Choroid plexus epithelial cell (primary cell): ENCODE measurements around the gene SLC27A3.
"Not testable (repeated sequence)": the region's sequence is repeated elsewhere in the genome, so short reads cannot be mapped to it uniquely, and the experiment has no call there.

Experiments
- DNase-seq: peaks from one replicate; pipeline ENCODE4 v3.0.0-alpha.2; 2010; ENCODE audit warnings: low read depth
- H3K4me3 ChIP-seq: 2 replicates; pipeline ENCODE4 v1.5.1; 2011; ENCODE audit warnings: low read depth, mild to moderate bottlenecking, control low read depth, low read length, moderate library complexity
- CTCF ChIP-seq: conservative IDR thresholded peaks from 2 replicates; pipeline ENCODE4 v1.5.1; 2011; ENCODE audit warnings: low read depth, mild to moderate bottlenecking, control low read depth, inconsistent platforms, low read length, moderate library complexity

The SLC27A3 gene

DNA sequence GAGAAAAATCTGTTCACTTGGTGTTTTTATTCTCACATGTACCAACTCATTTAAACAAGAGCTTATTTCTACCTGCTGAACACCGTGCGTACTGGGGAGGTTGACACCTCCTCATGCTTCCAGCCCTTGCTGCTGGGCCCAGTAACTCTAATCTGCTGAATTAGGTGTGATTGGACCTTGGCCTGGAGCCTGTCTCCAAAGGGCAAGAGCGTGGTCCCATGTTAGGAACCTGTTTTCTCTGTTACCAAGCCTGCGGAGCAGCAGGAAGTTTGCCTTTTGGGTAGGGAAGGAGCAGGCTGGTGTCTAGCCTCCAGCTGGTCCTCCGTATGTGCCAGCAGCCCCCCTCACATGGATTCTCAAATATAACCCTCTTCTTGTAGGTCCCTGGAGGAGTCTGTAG lies 10.9 kb upstream of the SLC27A3 start:
- no peak for DNase-seq
- no peak for TF ChIP-seq CTCF
- no peak overlapping the region for H3K4me3 ChIP-seq

GRCh38 chr1:153766663-153767062 lies 8.5 kb upstream of the SLC27A3 start:
- DNase-seq, H3K4me3 ChIP-seq: not testable (repeated sequence)

GRCh38 chr1:153767519-153767918 lies 7.7 kb upstream of the SLC27A3 start:
- H3K4me3 ChIP-seq, result no peak overlapping the region
- no peak for TF ChIP-seq CTCF
- no peak for DNase-seq

GRCh38 chr1:153768316-153769181 lies 6.7 kb upstream of the SLC27A3 start:
- no peak for DNase-seq
- H3K4me3 ChIP-seq, result no peak overlapping the region
- TF ChIP-seq CTCF, result no peak

GRCh38 chr1:153769221-153769620 lies 6.0 kb upstream of the SLC27A3 start:
- no peak for TF ChIP-seq CTCF
- no peak overlapping the region for H3K4me3 ChIP-seq
- no peak for DNase-seq

DNA sequence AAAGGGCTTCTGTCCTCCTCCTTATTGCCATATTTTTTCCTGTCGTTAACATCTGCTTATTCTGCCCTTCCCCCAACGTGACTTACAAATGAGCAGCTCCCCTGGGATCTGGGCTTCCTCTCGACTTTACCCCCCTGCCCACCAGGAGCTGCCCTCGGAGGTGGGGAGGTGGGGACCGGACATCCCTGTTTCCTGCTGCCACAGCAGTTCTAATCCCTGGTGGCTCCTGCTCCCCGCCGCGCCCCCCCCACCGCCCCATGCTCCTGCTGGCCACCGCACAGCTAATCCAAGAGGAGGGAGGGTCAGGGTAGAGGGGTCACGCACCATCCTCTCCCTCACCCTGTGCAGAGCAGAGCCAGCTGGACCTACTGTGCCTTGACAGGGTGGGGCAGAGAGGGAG lies 4.4 kb upstream of the SLC27A3 start:
- no peak for DNase-seq
- no peak overlapping the region for H3K4me3 ChIP-seq
- no peak for TF ChIP-seq CTCF

DNA sequence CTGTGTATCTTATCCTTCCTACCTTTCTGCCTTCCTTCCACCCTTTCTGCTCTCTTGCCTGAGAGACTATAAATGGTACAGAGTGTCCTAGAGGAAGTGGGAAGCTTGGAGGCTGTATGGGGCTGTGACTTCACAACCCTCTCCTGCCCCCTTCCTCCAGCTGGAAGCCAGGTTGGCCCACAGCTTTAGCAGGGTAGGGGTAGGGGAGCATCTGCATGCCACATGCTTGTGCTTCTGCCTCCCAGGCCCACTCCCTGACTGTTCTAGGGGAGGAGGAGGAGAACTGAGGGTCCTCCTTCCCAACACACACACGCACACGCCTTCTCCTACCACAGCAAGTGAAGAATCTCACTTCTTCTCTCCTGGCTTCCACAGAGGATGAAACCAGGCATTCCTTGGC lies 3.9 kb upstream of the SLC27A3 start:
- H3K4me3 ChIP-seq, result no peak overlapping the region
- no peak for DNase-seq
- TF ChIP-seq CTCF, result no peak
